Lung (tissue), 12 donors: ENCODE results near the gene SH2D1A. TPM values are rescaled to one million over a fixed set of nuclear protein-coding genes. Genes with fewer than 3 reads are reported as not detected.

Source experiments
- ATAC-seq: fragments of 200-7000 bp; cut with Tn5 transposase; one replicate; pipeline ENCODE4 v1.9.1; 2020; ENCODE audit warnings: moderate number of reproducible peaks; ENCODE audit not compliant: insufficient read depth, low FRiP score
- DNase-seq, 3 donors: peaks; one replicate each; pipeline ENCODE4 v3.0.0-alpha.2; 2013 to 2017
- H3K27ac ChIP-seq, 2 donors: one replicate each; pipeline ENCODE4 v1.5.1; 2013; ENCODE audit warnings: mild to moderate bottlenecking in 2 of 2, moderate library complexity in 2 of 2, control low read depth in 1 of 2, inconsistent platforms in 1 of 2, low read depth in 1 of 2, low read length in 1 of 2
- H3K27me3 ChIP-seq, 3 donors: one replicate each; pipeline ENCODE4 v1.5.1; 2013; ENCODE audit warnings: low read length in 2 of 3; ENCODE audit not compliant: control insufficient read depth in 3 of 3, insufficient read depth in 3 of 3
- H3K36me3 ChIP-seq, 4 donors: one replicate each; pipeline ENCODE4 v1.5.1; 2013; ENCODE audit warnings: low read length in 4 of 4, mild to moderate bottlenecking in 1 of 4, moderate library complexity in 1 of 4; ENCODE audit not compliant: control insufficient read depth in 4 of 4, insufficient read depth in 4 of 4
- H3K4me1 ChIP-seq, 5 donors: one replicate each; pipeline ENCODE4 v1.5.1; 2013; ENCODE audit warnings: low read length in 5 of 5, mild to moderate bottlenecking in 2 of 5, moderate library complexity in 1 of 5; ENCODE audit not compliant: control insufficient read depth in 5 of 5, insufficient read depth in 5 of 5
- H3K4me3 ChIP-seq: one replicate; pipeline ENCODE4 v1.5.1; 2013; ENCODE audit warnings: mild to moderate bottlenecking, control low read depth, moderate library complexity
- H3K9ac ChIP-seq, 2 donors: one replicate each; pipeline ENCODE4 v1.5.1; 2013; ENCODE audit warnings: low read length in 2 of 2, control low read depth in 1 of 2; ENCODE audit not compliant: insufficient read depth in 1 of 2
- H3K9me3 ChIP-seq, 4 donors: one replicate each; pipeline ENCODE4 v1.5.1; 2013; ENCODE audit warnings: low read length in 3 of 4, mild to moderate bottlenecking in 1 of 4, moderate library complexity in 1 of 4; ENCODE audit not compliant: control insufficient read depth in 4 of 4, insufficient read depth in 3 of 4
- CTCF ChIP-seq: IDR thresholded peaks from 2 replicates; pipeline ENCODE4 v1.5.1; 2012; ENCODE audit warnings: mild to moderate bottlenecking; ENCODE audit errors: control extremely low read depth, extremely low read depth
- WGBS, 2 donors: extraction: QIAGEN DNeasy Blood & Tissue Kit; methylation state at CpG; one replicate each; pipeline ENCODE4 v1.1.7; 2013; 5-methylcytosine and 5-hydroxymethylcytosine counted together
- polyA plus RNA-seq, 2 donors: library from polyadenylated mRNA; stranded (reverse); fragments of 200-250 nt; gene quantifications; one replicate each; pipeline ENCODE4 v1.2.1, GENCODE V29; 2013
- total RNA-seq, 2 donors: library from RNA; depleted of rRNA in 1 of 2; stranded (reverse); fragments of >200 nt in 1 of 2; gene quantifications; one replicate each; pipeline ENCODE4 v1.2.1, GENCODE V29; 2014 to 2021
- donor health status: control.
- donor health status: control.
- donor health status: Bipolar disorder and iron deficiency.
- donor health status: healthy.
- donor health status: DM: yes; HTN: yes; CAD: no.

Gene SH2D1A
- total and polyA plus RNA-seq, 4 donors, result 0.46 to 2.3 (median 0.91) TPM

- H3K27me3 ChIP-seq, result peaks cover 0 to 2% (median 0%) of the 10 kb centered on the region in 3 donors
- TF ChIP-seq CTCF, result no peak
- H3K4me3 ChIP-seq, result no peak overlapping the region
- ATAC-seq, result no peak
- H3K9ac ChIP-seq, result no peak overlapping the region
- H3K9me3 ChIP-seq, result no peaks in the 10 kb centered on the region
- WGBS, 2 donors, result 26 to 29% methylated on average over 3 of the region's 3 CpGs
- no peaks in the 10 kb centered on the region for H3K4me1 ChIP-seq
- DNase-seq, result peak in 1 of 3 donors; percentile 13
- no peak overlapping the region for H3K27ac ChIP-seq
- no peaks in the 10 kb centered on the region for H3K36me3 ChIP-seq
Measured at GRCh38 chrX:124358800-124359383, 12.5 kb downstream of the SH2D1A start.

GRCh38 chrX:124362072-124362471, 15.7 kb downstream of the SH2D1A start:
- TF ChIP-seq CTCF, result no peak

GRCh38 chrX:124362761-124363160, 16.4 kb downstream of the SH2D1A start:
- Histone ChIP-seq H3K9ac (no peak overlapping the region), H3K36me3 (no peaks in the 10 kb centered on the region), H3K27me3 (no peaks in the 10 kb centered on the region), H3K27ac (no peak overlapping the region), H3K9me3 (no peaks in the 10 kb centered on the region), H3K4me1 (no peaks in the 10 kb centered on the region), H3K4me3 (no peak overlapping the region)
- no peak for TF ChIP-seq CTCF
- no peak for DNase-seq
- no peak for ATAC-seq
- whole genome bisulfite sequencing, 2 donors, result 65 to 92% methylated on average over 1 of the region's 1 CpG

More at GRCh38 chrX:124362072-124362471, 15.7 kb downstream of the SH2D1A start:
- no peak overlapping the region for H3K27ac ChIP-seq
- H3K4me3 ChIP-seq, result no peak overlapping the region
- DNase-seq (no peak), ATAC-seq (no peak)
- no peak overlapping the region for H3K9ac ChIP-seq
- no peaks in the 10 kb centered on the region for H3K4me1 ChIP-seq
- H3K36me3 ChIP-seq, result no peaks in the 10 kb centered on the region
- 63 to 86% methylated on average over 2 of the region's 2 CpGs for WGBS, 2 donors
- no peaks in the 10 kb centered on the region for H3K27me3 ChIP-seq
- no peaks in the 10 kb centered on the region for H3K9me3 ChIP-seq

- Histone ChIP-seq H3K9ac (no peak overlapping the region), H3K4me3 (no peak overlapping the region), H3K36me3 (no peaks in the 10 kb centered on the region), H3K27me3 (no peaks in the 10 kb centered on the region), H3K27ac (no peak overlapping the region), H3K9me3 (no peaks in the 10 kb centered on the region), H3K4me1 (no peaks in the 10 kb centered on the region)
- no peak for TF ChIP-seq CTCF
- ATAC-seq (no peak), DNase-seq (no peak)
Measured at GRCh38 chrX:124369722-124370121, 23.4 kb downstream of the SH2D1A start.
